Measurements from ENCODE around the gene LMO4.

The LMO4 gene

GRCh38 chr1:87307306-87307705 lies 21.4 kb upstream of the LMO4 start:
- no peak for TF ChIP-seq CTCF (IDR thresholded peaks at IDR 0.05; ENCODE audit: low read depth, low read length, missing control alignments)
- no peak overlapping the region for H3K4me3 ChIP-seq (replicated peaks; ENCODE audit: low read depth, low read length)
- no peak for DNase-seq (ENCODE audit: extremely low read depth, low read depth)

DNA sequence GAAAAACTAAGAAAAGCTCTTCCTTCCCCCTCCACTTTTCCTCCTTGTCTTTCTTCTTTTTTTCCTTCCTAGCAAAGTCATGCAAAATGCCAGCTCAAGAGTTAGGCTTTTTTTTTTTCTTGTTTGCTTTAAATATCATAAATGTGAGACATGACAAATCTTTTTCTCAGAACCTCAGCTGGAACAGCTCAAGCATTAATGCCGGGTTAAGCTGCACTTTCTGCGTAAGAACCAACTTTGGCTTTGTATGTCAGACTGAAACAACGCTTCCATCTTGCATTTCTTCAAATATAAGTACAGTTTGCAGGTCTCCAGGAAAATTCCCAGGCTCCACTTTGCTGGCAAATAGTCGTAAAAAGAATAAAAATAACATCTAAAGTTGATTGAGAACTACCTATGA lies 20.7 kb upstream of the LMO4 start:
- H3K4me3 ChIP-seq (replicated peaks; ENCODE audit: low read depth, low read length) = no peak overlapping the region
- no peak for TF ChIP-seq CTCF (IDR thresholded peaks at IDR 0.05; ENCODE audit: low read depth, low read length, missing control alignments)
- DNase-seq (ENCODE audit: extremely low read depth, low read depth) = no peak

- no peak overlapping the region for H3K4me3 ChIP-seq (replicated peaks; ENCODE audit: low read depth, low read length)
- no peak for TF ChIP-seq CTCF (IDR thresholded peaks at IDR 0.05; ENCODE audit: low read depth, low read length, missing control alignments)
- no peak for DNase-seq (ENCODE audit: extremely low read depth, low read depth)
These were observed 14.6 kb upstream of the LMO4 start for GRCh38 chr1:87314091-87314490.

DNA sequence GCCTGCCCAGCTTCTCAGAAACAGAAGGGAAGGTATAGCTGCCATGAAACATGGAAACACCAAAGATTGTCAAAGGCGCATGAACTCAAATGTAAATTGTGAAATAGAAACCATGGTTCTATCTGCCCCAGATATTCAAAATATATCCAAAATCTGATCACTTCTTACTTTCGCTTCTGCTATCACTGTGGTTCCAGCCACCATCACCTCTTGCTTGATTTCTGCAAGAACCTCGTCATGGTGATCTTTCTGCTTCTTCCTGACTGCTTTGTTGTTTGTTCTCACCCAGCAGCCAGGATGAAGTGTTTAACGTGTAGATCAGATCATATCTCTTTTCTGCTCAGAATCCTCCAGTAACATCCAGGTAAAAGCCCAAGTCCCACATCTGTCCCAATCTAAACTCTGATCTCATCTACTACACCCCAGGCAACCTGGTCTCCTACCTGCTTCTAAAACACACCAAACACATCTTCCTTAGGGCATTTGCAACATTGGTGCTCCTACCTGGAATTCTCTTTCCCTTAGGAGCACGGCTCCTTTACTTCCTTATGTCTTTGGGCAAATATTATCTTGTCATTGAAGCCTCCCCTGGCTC lies 10.5 kb upstream of the LMO4 start:
- H3K4me3 ChIP-seq (replicated peaks; ENCODE audit: low read depth, low read length) = no peak overlapping the region
- no peak for DNase-seq (ENCODE audit: extremely low read depth, low read depth)
- TF ChIP-seq CTCF (IDR thresholded peaks at IDR 0.05; ENCODE audit: low read depth, low read length, missing control alignments) = no peak

GRCh38 chr1:87318806-87319205 lies 9.9 kb upstream of the LMO4 start:
- no peak for TF ChIP-seq CTCF (IDR thresholded peaks at IDR 0.05; ENCODE audit: low read depth, low read length, missing control alignments)
- no peak for DNase-seq (ENCODE audit: extremely low read depth, low read depth)
- H3K4me3 ChIP-seq (replicated peaks; ENCODE audit: low read depth, low read length) = no peak overlapping the region

DNA sequence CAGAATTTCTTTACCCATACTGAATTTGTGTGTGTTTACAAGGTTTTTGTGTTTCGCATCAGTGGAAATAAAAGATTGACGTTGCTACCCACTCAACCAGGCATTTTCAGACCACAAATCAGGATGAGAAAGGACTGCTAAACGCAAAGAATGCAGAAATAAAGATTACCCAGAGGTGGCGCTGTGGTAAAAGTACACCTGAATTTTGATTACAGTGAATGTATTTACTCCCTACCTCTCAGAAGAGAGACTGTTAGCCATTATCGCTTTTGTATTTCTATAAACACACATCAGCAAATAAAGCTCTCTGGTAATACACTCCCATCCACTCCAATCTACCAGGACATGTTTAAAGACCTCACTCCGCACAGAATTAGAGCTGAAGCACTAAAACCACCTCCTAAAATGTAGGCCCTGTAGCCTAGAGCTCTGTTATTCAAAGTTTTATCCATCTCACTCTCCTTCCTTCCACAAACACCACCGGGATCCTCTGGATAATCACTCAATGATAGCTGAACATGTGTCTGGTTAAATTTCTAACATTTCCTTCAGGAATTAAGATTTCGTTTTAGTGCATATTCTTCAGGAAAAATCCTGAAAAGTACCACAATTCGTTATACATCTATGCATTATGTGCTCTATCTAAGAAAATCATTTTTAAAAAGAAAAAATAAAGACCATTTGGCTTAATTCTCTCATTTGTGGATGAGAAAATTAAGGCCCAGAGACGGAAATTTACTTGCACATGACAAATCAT lies 2.5 kb upstream of the LMO4 start:
- H3K4me3 ChIP-seq (replicated peaks; ENCODE audit: low read depth, low read length) = no peak overlapping the region
- TF ChIP-seq CTCF (IDR thresholded peaks at IDR 0.05; ENCODE audit: low read depth, low read length, missing control alignments) = peak; percentile 63
- DNase-seq (ENCODE audit: extremely low read depth, low read depth) = no peak

All from HFF-Myc (cell line).